Calu3 (cell line): Measurements from ENCODE around the gene PSTK. TPM values are rescaled to one million over a fixed set of nuclear protein-coding genes. Genes with fewer than 3 reads are reported as not detected.

Source experiments
- BruUV-seq: library from RNA; stranded (reverse); fragments of 400-500 nt; replicated peaks from 2 replicates; lab custom pipeline; 2021; lab: Mats Ljungman, UMichigan
- CTCF ChIA-PET: fragments of 300-600 bp; sonication (Branson Sonifier 250); formaldehyde crosslinking; loops from one replicate; lab custom pipeline; 2022; ENCODE audit warnings: antibody characterized with exemption; lab: Charles Lee
- DNase-seq: peaks from one replicate; pipeline ENCODE4 v3.0.0; 2022
- H3K27ac Mint-ChIP-seq: one replicate; pipeline ENCODE4 v1.8.0; 2022; ENCODE audit warnings: mixed read lengths; ENCODE audit not compliant: unreplicated experiment
- H3K27me3 Mint-ChIP-seq: one replicate; pipeline ENCODE4 v1.8.0; 2022; ENCODE audit warnings: mixed read lengths; ENCODE audit not compliant: unreplicated experiment
- H3K36me3 Mint-ChIP-seq: one replicate; pipeline ENCODE4 v1.8.0; 2022; ENCODE audit warnings: mild to moderate bottlenecking, moderate library complexity, mixed read lengths; ENCODE audit not compliant: insufficient read depth, unreplicated experiment
- H3K4me1 Mint-ChIP-seq: one replicate; pipeline ENCODE4 v1.8.0; 2022; ENCODE audit warnings: mild to moderate bottlenecking, low read depth, mixed read lengths; ENCODE audit not compliant: unreplicated experiment
- H3K4me3 Mint-ChIP-seq: one replicate; pipeline ENCODE4 v1.8.0; 2022; ENCODE audit warnings: mild to moderate bottlenecking, low read depth, moderate library complexity, mixed read lengths; ENCODE audit not compliant: unreplicated experiment
- H3K9me3 Mint-ChIP-seq: one replicate; pipeline ENCODE4 v1.8.0; 2022; ENCODE audit warnings: low read depth, mixed read lengths; ENCODE audit not compliant: unreplicated experiment
- intact Hi-C: fragments of 100-400 bp; cut with micrococcal nuclease; formaldehyde crosslinking; loops from one replicate; pipeline ENCODE4 v1.10.0; 2022; ENCODE audit not compliant: unreplicated experiment
- total RNA-seq: library from RNA; stranded (reverse); gene quantifications from 2 replicates; pipeline ENCODE4 v1.2.3, GENCODE V29; 2022
- TF ChIP-seq, protein P1 (sequence below): fragments of 200-600 bp; IDR thresholded peaks from one replicate; pipeline ENCODE4 v1.8.0; 2022; ENCODE audit warnings: antibody characterized with exemption; ENCODE audit not compliant: unreplicated experiment

PSTK gene
- total RNA-seq, 1 experiment from 2014 or later = 1.2 TPM

DNA sequence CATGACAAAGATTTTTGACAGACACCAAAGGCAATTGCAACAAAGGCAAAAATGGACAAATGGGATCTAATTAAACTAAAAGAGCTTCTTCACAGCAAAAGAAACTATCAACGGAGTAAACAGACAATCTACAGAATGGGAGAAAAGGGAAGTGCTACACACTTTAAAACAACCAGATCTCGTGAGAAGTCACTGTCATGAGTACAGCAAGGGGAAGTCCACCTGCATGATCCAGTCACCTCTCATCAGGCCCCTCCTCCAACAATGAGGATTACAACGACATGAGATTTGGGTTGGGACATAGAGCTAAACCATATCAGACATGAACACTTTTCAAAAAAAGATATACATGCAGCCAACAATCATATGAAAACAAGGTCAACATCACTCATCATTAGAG is 11.5 kb upstream of the PSTK start:
- DNase-seq = no peak
- no peak overlapping the region for H3K4me3 Mint-ChIP-seq
- H3K4me1 Mint-ChIP-seq = no peaks in the 10 kb centered on the region
- H3K27ac Mint-ChIP-seq = no peak overlapping the region
- H3K9me3 Mint-ChIP-seq = peaks cover 12% of the 10 kb centered on the region
- no peaks in the 10 kb centered on the region for H3K36me3 Mint-ChIP-seq
- TF ChIP-seq, protein P1, sequence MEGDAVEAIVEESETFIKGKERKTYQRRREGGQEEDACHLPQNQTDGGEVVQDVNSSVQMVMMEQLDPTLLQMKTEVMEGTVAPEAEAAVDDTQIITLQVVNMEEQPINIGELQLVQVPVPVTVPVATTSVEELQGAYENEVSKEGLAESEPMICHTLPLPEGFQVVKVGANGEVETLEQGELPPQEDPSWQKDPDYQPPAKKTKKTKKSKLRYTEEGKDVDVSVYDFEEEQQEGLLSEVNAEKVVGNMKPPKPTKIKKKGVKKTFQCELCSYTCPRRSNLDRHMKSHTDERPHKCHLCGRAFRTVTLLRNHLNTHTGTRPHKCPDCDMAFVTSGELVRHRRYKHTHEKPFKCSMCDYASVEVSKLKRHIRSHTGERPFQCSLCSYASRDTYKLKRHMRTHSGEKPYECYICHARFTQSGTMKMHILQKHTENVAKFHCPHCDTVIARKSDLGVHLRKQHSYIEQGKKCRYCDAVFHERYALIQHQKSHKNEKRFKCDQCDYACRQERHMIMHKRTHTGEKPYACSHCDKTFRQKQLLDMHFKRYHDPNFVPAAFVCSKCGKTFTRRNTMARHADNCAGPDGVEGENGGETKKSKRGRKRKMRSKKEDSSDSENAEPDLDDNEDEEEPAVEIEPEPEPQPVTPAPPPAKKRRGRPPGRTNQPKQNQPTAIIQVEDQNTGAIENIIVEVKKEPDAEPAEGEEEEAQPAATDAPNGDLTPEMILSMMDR = no peak
- no TSS peak for BruUV-seq
- H3K27me3 Mint-ChIP-seq = no peaks in the 10 kb centered on the region
- intact Hi-C loops = no loop called here
- CTCF ChIA-PET = no interaction called here

GRCh38 chr10:122974023-122974422 is 6.2 kb upstream of the PSTK start:
- no peak overlapping the region for H3K27ac Mint-ChIP-seq
- peaks cover 2% of the 10 kb centered on the region for H3K9me3 Mint-ChIP-seq
- no TSS peak for BruUV-seq
- intact Hi-C loops = no loop called here
- CTCF ChIA-PET = no interaction called here
- H3K36me3 Mint-ChIP-seq = no peaks in the 10 kb centered on the region
- H3K27me3 Mint-ChIP-seq = no peaks in the 10 kb centered on the region
- no peak for DNase-seq
- no peaks in the 10 kb centered on the region for H3K4me1 Mint-ChIP-seq
- H3K4me3 Mint-ChIP-seq = no peak overlapping the region
- TF ChIP-seq, protein P1 = no peak

- no peak for DNase-seq
- intact Hi-C loops = no loop called here
- CTCF ChIA-PET = no interaction called here
- H3K9me3 Mint-ChIP-seq = no peaks in the 10 kb centered on the region
- no peak overlapping the region for H3K4me3 Mint-ChIP-seq
- no peak overlapping the region for H3K27ac Mint-ChIP-seq
- TF ChIP-seq, protein P1 = no peak
- no peaks in the 10 kb centered on the region for H3K27me3 Mint-ChIP-seq
- H3K4me1 Mint-ChIP-seq = no peaks in the 10 kb centered on the region
- BruUV-seq = no TSS peak
- peaks cover 1% of the 10 kb centered on the region for H3K36me3 Mint-ChIP-seq
Measured at GRCh38 chr10:122974543-122975064, 5.6 kb upstream of the PSTK start.

DNA sequence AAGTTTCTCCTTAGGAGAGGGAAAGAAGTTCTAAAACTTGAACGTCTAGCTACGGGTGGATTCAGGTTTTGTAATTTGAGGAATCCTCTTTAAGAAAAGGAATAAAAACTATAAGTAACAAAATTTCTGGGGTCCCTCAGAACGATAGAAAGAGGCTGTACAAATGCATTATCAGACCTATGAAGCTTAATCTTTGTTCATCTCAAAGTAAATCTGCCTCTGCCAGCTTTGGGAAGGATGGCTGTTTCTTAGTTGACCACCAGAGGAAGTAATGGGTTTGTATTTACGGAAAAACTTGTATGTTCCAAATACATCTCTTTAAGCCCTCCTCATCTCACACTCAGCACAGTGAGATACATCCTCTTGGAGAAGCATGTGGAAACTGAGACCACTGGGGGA is 864 bp downstream of the PSTK start:
- Mint-ChIP-seq H3K4me1 (no peaks in the 10 kb centered on the region), H3K27me3 (no peaks in the 10 kb centered on the region), H3K36me3 (peaks cover 26% of the 10 kb centered on the region), H3K27ac (peak overlapping the region; percentile 87), H3K9me3 (no peaks in the 10 kb centered on the region), H3K4me3 (peak overlapping the region; percentile 82)
- TF ChIP-seq, protein P1 = peak; percentile 32
- TSS peak; percentile 68 for BruUV-seq
- DNase-seq = peak; percentile 3
- CTCF ChIA-PET = interaction anchor here (0.5 kb wide), 1 partner anchor 935 kb away, joined by 3 read pairs; no protein-coding TSS in a partner anchor
- intact Hi-C loops = no loop called here
